H9 (cell line): ENCODE results near the gene HSPB1. TPM values are rescaled to one million over a fixed set of nuclear protein-coding genes. Genes with fewer than 3 reads are reported as not detected.
A peak's percentile ranks its signal among the peaks of the same experiment; 100 is the strongest.
"Not testable (repeated sequence)": the region's sequence is repeated elsewhere in the genome, so short reads cannot be mapped to it uniquely, and the experiment has no call there.

ENCODE experiments used
- DNase-seq: peaks from one replicate; pipeline ENCODE4 v3.0.0-alpha.2; 2017
- H2AFZ ChIP-seq: one replicate; pipeline ENCODE4 v1.6.1; 2013; ENCODE audit warnings: mild to moderate bottlenecking, low read length, control low read depth, moderate library complexity
- H2AK5ac ChIP-seq: 2 replicates; pipeline ENCODE4 v1.6.1; 2013; ENCODE audit warnings: low read length, control low read depth, mixed read lengths; ENCODE audit not compliant: insufficient read length
- H2BK120ac ChIP-seq: one replicate; pipeline ENCODE4 v1.6.1; 2013; ENCODE audit warnings: low read depth, mild to moderate bottlenecking, low read length, control low read depth, inconsistent platforms; ENCODE audit not compliant: poor library complexity, severe bottlenecking
- H2BK12ac ChIP-seq: 2 replicates; pipeline ENCODE4 v1.6.1; 2013; ENCODE audit warnings: low read length, control low read depth, mixed read lengths, low read depth; ENCODE audit not compliant: insufficient read length
- H2BK15ac ChIP-seq: 2 replicates; pipeline ENCODE4 v1.6.1; 2013; ENCODE audit warnings: low read depth, low read length, control low read depth
- H2BK20ac ChIP-seq: one replicate; pipeline ENCODE4 v1.6.1; 2013; ENCODE audit warnings: low read depth, mild to moderate bottlenecking, low read length, control low read depth, inconsistent platforms; ENCODE audit not compliant: poor library complexity, severe bottlenecking
- H2BK5ac ChIP-seq: 2 replicates; pipeline ENCODE4 v1.6.1; 2013; ENCODE audit warnings: low read length, control low read depth, mixed read lengths; ENCODE audit not compliant: insufficient read length
- H3K14ac ChIP-seq: 2 replicates; pipeline ENCODE4 v1.6.1; 2013; ENCODE audit warnings: low read length, control low read depth; ENCODE audit not compliant: insufficient read depth
- H3K18ac ChIP-seq: 2 replicates; pipeline ENCODE4 v1.6.1; 2013; ENCODE audit warnings: low read depth, mild to moderate bottlenecking, mixed read lengths, low read length, control low read depth; ENCODE audit not compliant: insufficient read length
- H3K23ac ChIP-seq: 2 replicates; pipeline ENCODE4 v1.6.1; 2013; ENCODE audit warnings: low read length, control low read depth, mixed read lengths, low read depth; ENCODE audit not compliant: insufficient read length
- H3K23me2 ChIP-seq: 2 replicates; pipeline ENCODE4 v1.6.1; 2013; ENCODE audit warnings: low read depth, mild to moderate bottlenecking, mixed read lengths, low read length, control low read depth; ENCODE audit not compliant: insufficient read length, poor library complexity, severe bottlenecking
- H3K27ac ChIP-seq: 2 replicates; pipeline ENCODE4 v1.5.1; 2013; ENCODE audit warnings: low read length, control low read depth, mixed read lengths, low read depth; ENCODE audit not compliant: insufficient read length
- H3K27me3 ChIP-seq: 2 replicates; pipeline ENCODE4 v1.6.1; 2013; ENCODE audit warnings: low read length, control low read depth, inconsistent platforms; ENCODE audit not compliant: insufficient read depth
- H3K4ac ChIP-seq: 2 replicates; pipeline ENCODE4 v1.6.1; 2013; ENCODE audit warnings: low read depth, mild to moderate bottlenecking, control low read depth, inconsistent platforms, low read length, moderate library complexity
- H3K4me1 ChIP-seq: 2 replicates; pipeline ENCODE4 v1.6.1; 2013; ENCODE audit warnings: low read length, control low read depth, inconsistent platforms; ENCODE audit not compliant: insufficient read depth
- H3K4me2 ChIP-seq: 2 replicates; pipeline ENCODE4 v1.6.1; 2013; ENCODE audit warnings: low read length, control low read depth, mixed read lengths; ENCODE audit not compliant: insufficient read length, insufficient read depth
- H3K56ac ChIP-seq: 2 replicates; pipeline ENCODE4 v1.6.1; 2013; ENCODE audit warnings: low read depth, mild to moderate bottlenecking, mixed read lengths, low read length, control low read depth; ENCODE audit not compliant: insufficient read length
- H3K79me1 ChIP-seq: 2 replicates; pipeline ENCODE4 v1.6.1; 2013; ENCODE audit warnings: low read depth, mild to moderate bottlenecking, moderate library complexity, low read length, control low read depth, inconsistent platforms; ENCODE audit not compliant: insufficient read depth, poor library complexity, severe bottlenecking
- H3K79me2 ChIP-seq: 2 replicates; pipeline ENCODE4 v1.6.1; 2013; ENCODE audit warnings: low read length, control low read depth, inconsistent platforms; ENCODE audit not compliant: insufficient read depth
- H3K9ac ChIP-seq: 2 replicates; pipeline ENCODE4 v1.6.1; 2013; ENCODE audit warnings: low read length, control low read depth, mixed read lengths; ENCODE audit not compliant: insufficient read length; ENCODE audit errors: extremely low read depth
- H3K9me3 ChIP-seq: one replicate; pipeline ENCODE4 v1.6.1; 2013; ENCODE audit warnings: low read depth, low read length, inconsistent platforms; ENCODE audit not compliant: control insufficient read depth
- H3T11ph ChIP-seq: one replicate; pipeline ENCODE4 v1.6.1; 2013; ENCODE audit warnings: mild to moderate bottlenecking, low read length, control low read depth, inconsistent platforms
- H4K20me1 ChIP-seq: one replicate; pipeline ENCODE4 v1.6.1; 2013; ENCODE audit not compliant: control insufficient read depth, insufficient read length, insufficient read depth
- H4K5ac ChIP-seq: 2 replicates; pipeline ENCODE4 v1.6.1; 2013; ENCODE audit warnings: low read depth, mild to moderate bottlenecking, mixed read lengths, low read length, control low read depth; ENCODE audit not compliant: insufficient read length
- H4K8ac ChIP-seq: replicated peaks from 2 replicates; pipeline ENCODE4 v1.6.1; 2013; ENCODE audit warnings: low read length, control low read depth, mixed read lengths, low read depth; ENCODE audit not compliant: insufficient read length
- H4K91ac ChIP-seq: 2 replicates; pipeline ENCODE4 v1.6.1; 2013; ENCODE audit warnings: low read depth, mild to moderate bottlenecking, moderate library complexity, mixed read lengths, low read length, control low read depth; ENCODE audit not compliant: insufficient read length
- H3K27ac Mint-ChIP-seq, 3 experiments: 2 replicates in 2 of 3; 3 replicates in 1 of 3; pipeline ENCODE4 v1.8.0; 2020 to 2021; ENCODE audit warnings: mixed read lengths in 3 of 3, mild to moderate bottlenecking in 1 of 3, moderate library complexity in 1 of 3
- H3K27me3 Mint-ChIP-seq: 2 replicates; pipeline ENCODE4 v1.8.0; 2021; ENCODE audit warnings: low read depth, mild to moderate bottlenecking, moderate library complexity, mixed read lengths
- H3K36me3 Mint-ChIP-seq, 3 experiments: 2 replicates in 2 of 3; 3 replicates in 1 of 3; pipeline ENCODE4 v1.8.0; 2020 to 2021; ENCODE audit warnings: low read depth in 3 of 3, mixed read lengths in 3 of 3; ENCODE audit not compliant: insufficient read depth in 1 of 3
- H3K4me1 Mint-ChIP-seq, 2 experiments: 2 replicates each; pipeline ENCODE4 v1.8.0; 2020; ENCODE audit warnings: mixed read lengths in 2 of 2
- H3K4me3 Mint-ChIP-seq, 2 experiments: 2 replicates in 1 of 2; 3 replicates in 1 of 2; pipeline ENCODE4 v1.8.0; 2020 to 2021; ENCODE audit warnings: mild to moderate bottlenecking in 2 of 2, mixed read lengths in 2 of 2, moderate library complexity in 1 of 2
- H3K9me3 Mint-ChIP-seq, 2 experiments: 2 replicates in 1 of 2; 3 replicates in 1 of 2; pipeline ENCODE4 v1.8.0; 2020; ENCODE audit warnings: mild to moderate bottlenecking in 2 of 2, mixed read lengths in 2 of 2, moderate library complexity in 1 of 2
- WGBS: extraction: QIAGEN DNeasy Blood & Tissue Kit; methylation state at CpG from one replicate; pipeline ENCODE4 v1.1.7; 2013; ENCODE audit warnings: missing lambda C conversion rate, low lambda C conversion rate, mixed read lengths; ENCODE audit not compliant: insufficient read length; ENCODE audit errors: extremely low coverage; 5-methylcytosine and 5-hydroxymethylcytosine counted together
- total RNA-seq: library from RNA; stranded (reverse); gene quantifications from 2 replicates; pipeline ENCODE4 v1.2.1, GENCODE V29; 2021
- TF ChIP-seq, protein P1 (sequence below): fragments of 200-600 bp; sonication (generic); conservative IDR thresholded peaks from 3 replicates; pipeline ENCODE4 v1.8.0; 2021; ENCODE audit warnings: antibody characterized with exemption, mild to moderate bottlenecking

HSPB1 gene
- total RNA-seq, 1 experiment from 2014 or later: 186 TPM

DNA sequence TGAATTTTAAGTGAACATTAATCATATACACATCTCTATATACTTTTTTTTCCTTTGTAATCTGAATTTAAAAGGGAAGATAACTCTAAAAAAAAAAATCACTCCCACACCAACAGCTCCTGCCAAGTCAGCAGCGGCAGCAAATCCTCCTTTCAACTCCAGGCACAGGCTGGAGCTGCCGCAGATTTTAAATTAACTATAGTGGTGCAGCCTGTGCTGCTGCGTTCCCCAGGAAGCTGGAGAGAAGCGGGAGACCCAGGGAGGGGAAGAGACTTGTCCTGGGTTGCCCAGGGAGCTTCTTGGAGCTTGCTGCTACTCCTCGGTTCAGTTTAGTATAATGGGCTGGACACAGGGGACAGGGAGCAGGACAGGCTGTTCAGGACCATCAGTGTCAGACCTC lies 32.6 kb upstream of the HSPB1 start:
- Mint-ChIP-seq H3K36me3 (no peaks in the 10 kb centered on the region; a peak in 1 of 7 replicates), H3K4me3 (peak overlapping the region in 1 of 2 experiments; percentile 28; a peak in 2 of 5 replicates)

DNA sequence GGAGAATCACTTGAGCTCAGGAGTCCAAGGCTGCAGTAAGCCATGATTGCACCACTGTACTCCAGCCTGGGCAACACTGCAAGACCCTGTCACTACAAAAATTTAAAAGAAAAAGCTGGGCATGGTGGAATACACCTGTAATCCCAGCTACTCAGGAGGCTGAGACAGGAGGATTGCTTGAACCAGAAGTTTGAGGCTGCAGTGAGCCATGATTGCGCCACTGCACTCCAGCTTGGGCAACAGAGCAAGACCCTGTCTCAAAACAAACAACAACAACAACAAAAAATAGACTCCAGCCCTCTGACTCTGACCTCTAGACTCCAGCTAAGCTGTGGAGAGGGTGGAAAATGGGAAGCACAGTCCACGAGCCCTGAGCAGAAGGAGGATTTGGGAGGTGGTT lies 31.1 kb upstream of the HSPB1 start:
- not testable (repeated sequence) for H3K79me2 ChIP-seq, H3K4me2 ChIP-seq, H2BK12ac ChIP-seq, DNase-seq, H3K4me3 Mint-ChIP-seq, H3K56ac ChIP-seq, H3T11ph ChIP-seq, H2BK120ac ChIP-seq, H3K9me3 ChIP-seq, H2BK15ac ChIP-seq, H3K18ac ChIP-seq, H2AFZ ChIP-seq, H3K4me1 ChIP-seq, H3K36me3 Mint-ChIP-seq, H4K91ac ChIP-seq, H3K27ac ChIP-seq, H2BK5ac ChIP-seq, H3K27ac Mint-ChIP-seq, H3K9ac ChIP-seq, H3K9me3 Mint-ChIP-seq, H3K23ac ChIP-seq, H4K20me1 ChIP-seq, H3K23me2 ChIP-seq, H3K79me1 ChIP-seq, H3K14ac ChIP-seq, H3K27me3 ChIP-seq, H2AK5ac ChIP-seq, H4K8ac ChIP-seq, H2BK20ac ChIP-seq, H4K5ac ChIP-seq, H3K4ac ChIP-seq
- no CpG with 5 or more reads among the region's 2 CpGs for WGBS
- Mint-ChIP-seq H3K4me1 (peaks cover 36 to 50% of the 10 kb centered on the region in 2 experiments), H3K27me3 (peaks cover 31% of the 10 kb centered on the region)

More for the DNA sequence above, 32.6 kb upstream of the HSPB1 start:
- H2AFZ ChIP-seq: no peak overlapping the region
- H2BK20ac ChIP-seq: no peak overlapping the region
- no peak overlapping the region for H2BK15ac ChIP-seq
- no peak overlapping the region for H4K8ac ChIP-seq
- H3K4ac ChIP-seq: no peak overlapping the region
- H3K18ac ChIP-seq: no peak overlapping the region
- no peak overlapping the region for H2BK120ac ChIP-seq
- H2BK12ac ChIP-seq: no peak overlapping the region
- H2AK5ac ChIP-seq: no peak overlapping the region
- H3K23me2 ChIP-seq: peaks cover 9% of the 10 kb centered on the region
- H3K9me3 ChIP-seq: no peaks in the 10 kb centered on the region
- no peak overlapping the region for H3K14ac ChIP-seq
- H3K27me3 ChIP-seq: no peaks in the 10 kb centered on the region
- H3K27me3 Mint-ChIP-seq: peaks cover 30% of the 10 kb centered on the region
- no peaks in the 10 kb centered on the region for H4K20me1 ChIP-seq
- H3K79me2 ChIP-seq: no peaks in the 10 kb centered on the region
- H3K27ac ChIP-seq: no peak overlapping the region
- no peaks in the 10 kb centered on the region for H3K79me1 ChIP-seq
- H3K56ac ChIP-seq: no peak overlapping the region
- H3K27ac Mint-ChIP-seq: peak overlapping the region in 1 of 3 experiments; percentile 29; a peak in 2 of 7 replicates
- H3T11ph ChIP-seq: no peak overlapping the region
- H4K5ac ChIP-seq: no peak overlapping the region
- WGBS: no CpG with 5 or more reads among the region's 5 CpGs
- no peak overlapping the region for H3K4me2 ChIP-seq
- H2BK5ac ChIP-seq: no peak overlapping the region
- H4K91ac ChIP-seq: no peak overlapping the region
- no peaks in the 10 kb centered on the region for H3K9me3 Mint-ChIP-seq
- H3K4me1 ChIP-seq: peaks cover 5% of the 10 kb centered on the region; the same call in 1 of the 2 replicates
- peaks cover 36 to 50% of the 10 kb centered on the region in 2 experiments for H3K4me1 Mint-ChIP-seq
- no peak overlapping the region for H3K23ac ChIP-seq
- no peak overlapping the region for H3K9ac ChIP-seq
- DNase-seq: no peak
- TF ChIP-seq, protein P1, sequence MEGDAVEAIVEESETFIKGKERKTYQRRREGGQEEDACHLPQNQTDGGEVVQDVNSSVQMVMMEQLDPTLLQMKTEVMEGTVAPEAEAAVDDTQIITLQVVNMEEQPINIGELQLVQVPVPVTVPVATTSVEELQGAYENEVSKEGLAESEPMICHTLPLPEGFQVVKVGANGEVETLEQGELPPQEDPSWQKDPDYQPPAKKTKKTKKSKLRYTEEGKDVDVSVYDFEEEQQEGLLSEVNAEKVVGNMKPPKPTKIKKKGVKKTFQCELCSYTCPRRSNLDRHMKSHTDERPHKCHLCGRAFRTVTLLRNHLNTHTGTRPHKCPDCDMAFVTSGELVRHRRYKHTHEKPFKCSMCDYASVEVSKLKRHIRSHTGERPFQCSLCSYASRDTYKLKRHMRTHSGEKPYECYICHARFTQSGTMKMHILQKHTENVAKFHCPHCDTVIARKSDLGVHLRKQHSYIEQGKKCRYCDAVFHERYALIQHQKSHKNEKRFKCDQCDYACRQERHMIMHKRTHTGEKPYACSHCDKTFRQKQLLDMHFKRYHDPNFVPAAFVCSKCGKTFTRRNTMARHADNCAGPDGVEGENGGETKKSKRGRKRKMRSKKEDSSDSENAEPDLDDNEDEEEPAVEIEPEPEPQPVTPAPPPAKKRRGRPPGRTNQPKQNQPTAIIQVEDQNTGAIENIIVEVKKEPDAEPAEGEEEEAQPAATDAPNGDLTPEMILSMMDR: no peak
